Tibial artery (tissue), 4 donors: ENCODE data around the gene SYNPO.
A peak's percentile ranks its signal among the peaks of the same experiment; 100 is the strongest.

Experiments used
- DNase-seq, 2 donors: peaks; one replicate each; pipeline ENCODE4 v3.0.0-alpha.2; 2019
- H3K27ac ChIP-seq, 2 donors: fragments of 200-600 bp; sonication (generic) in 1 of 2; 1 replicate in 1 of 2; 2 replicates in 1 of 2; pipeline ENCODE4 v1.5.1; 2018 to 2019; ENCODE audit warnings: mild to moderate bottlenecking in 1 of 2
- H3K27me3 ChIP-seq, 2 donors: fragments of 200-600 bp; sonication (generic) in 1 of 2; one replicate each; pipeline versions ENCODE4 v1.5.1 to v1.6.0; 2016 to 2019
- H3K36me3 ChIP-seq, 3 donors: fragments of 200-600 bp; sonication (generic) in 2 of 3; one replicate each; pipeline ENCODE4 v1.5.1; 2016 to 2019; ENCODE audit warnings: mild to moderate bottlenecking in 2 of 3
- H3K4me1 ChIP-seq, 4 donors: fragments of 200-600 bp; sonication (generic) in 2 of 4; 1 replicate in 3 of 4; 2 replicates in 1 of 4; pipeline ENCODE4 v1.5.1; 2016 to 2019
- H3K4me3 ChIP-seq, 2 donors: fragments of 200-600 bp; sonication (generic) in 1 of 2; 1 replicate in 1 of 2; 2 replicates in 1 of 2; pipeline ENCODE4 v1.5.1; 2018 to 2019; ENCODE audit warnings: mild to moderate bottlenecking in 2 of 2
- H3K9me3 ChIP-seq, 3 donors: fragments of 200-600 bp; sonication (generic) in 1 of 3; one replicate each; pipeline ENCODE4 v1.5.1; 2016 to 2019
- intact Hi-C: fragments of 100-400 bp; cut with DNase I; formaldehyde crosslinking; loops from one replicate; pipeline ENCODE4 v1.15.0; 2023; ENCODE audit warnings: low total_unique reads
- TF ChIP-seq, protein P1 (sequence below), 2 experiments: fragments of 200-600 bp in 1 of 2; fragments of 450-650 bp in 1 of 2; IDR thresholded peaks; one replicate each; pipeline ENCODE4 v1.5.1; 2017 to 2019; ENCODE audit warnings: antibody characterized with exemption in 2 of 2, mild to moderate bottlenecking in 1 of 2, moderate library complexity in 1 of 2

Gene SYNPO

DNA sequence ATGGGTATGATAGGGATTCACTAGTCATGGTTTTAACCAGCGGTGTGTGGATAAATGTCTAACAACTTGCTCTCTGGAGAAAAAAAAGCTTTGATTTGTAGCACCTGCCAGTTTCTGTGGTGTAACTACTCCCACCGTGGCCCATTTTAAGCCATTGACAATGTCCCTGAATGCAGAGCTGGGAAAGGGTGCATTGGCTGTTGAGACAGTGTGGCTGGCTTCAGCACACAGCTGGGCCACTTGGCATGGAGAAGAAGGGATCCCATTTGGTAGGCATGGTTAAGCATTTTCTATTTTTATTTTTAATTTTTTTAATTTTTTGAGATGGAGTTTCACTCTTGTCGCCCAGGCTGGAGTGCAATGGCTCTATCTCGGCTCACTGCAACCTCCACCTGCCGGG lies 31.5 kb upstream of the SYNPO start:
- intact Hi-C loops, result no loop called here
- no peaks in the 10 kb centered on the region for H3K27me3 ChIP-seq
- H3K4me3 ChIP-seq, result no peak overlapping the region
- DNase-seq, result no peak
- H3K27ac ChIP-seq, result peak overlapping the region; percentile 93 to 100
- no peaks in the 10 kb centered on the region for H3K9me3 ChIP-seq
- peaks cover 0 to 98% (median 50%) of the 10 kb centered on the region in 4 donors for H3K4me1 ChIP-seq
- TF ChIP-seq, protein P1, sequence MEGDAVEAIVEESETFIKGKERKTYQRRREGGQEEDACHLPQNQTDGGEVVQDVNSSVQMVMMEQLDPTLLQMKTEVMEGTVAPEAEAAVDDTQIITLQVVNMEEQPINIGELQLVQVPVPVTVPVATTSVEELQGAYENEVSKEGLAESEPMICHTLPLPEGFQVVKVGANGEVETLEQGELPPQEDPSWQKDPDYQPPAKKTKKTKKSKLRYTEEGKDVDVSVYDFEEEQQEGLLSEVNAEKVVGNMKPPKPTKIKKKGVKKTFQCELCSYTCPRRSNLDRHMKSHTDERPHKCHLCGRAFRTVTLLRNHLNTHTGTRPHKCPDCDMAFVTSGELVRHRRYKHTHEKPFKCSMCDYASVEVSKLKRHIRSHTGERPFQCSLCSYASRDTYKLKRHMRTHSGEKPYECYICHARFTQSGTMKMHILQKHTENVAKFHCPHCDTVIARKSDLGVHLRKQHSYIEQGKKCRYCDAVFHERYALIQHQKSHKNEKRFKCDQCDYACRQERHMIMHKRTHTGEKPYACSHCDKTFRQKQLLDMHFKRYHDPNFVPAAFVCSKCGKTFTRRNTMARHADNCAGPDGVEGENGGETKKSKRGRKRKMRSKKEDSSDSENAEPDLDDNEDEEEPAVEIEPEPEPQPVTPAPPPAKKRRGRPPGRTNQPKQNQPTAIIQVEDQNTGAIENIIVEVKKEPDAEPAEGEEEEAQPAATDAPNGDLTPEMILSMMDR (IDR thresholded peaks at IDR 0.05), result no peak
- no peaks in the 10 kb centered on the region for H3K36me3 ChIP-seq

GRCh38 chr5:150609843-150610584 lies 30.4 kb upstream of the SYNPO start:
- no peaks in the 10 kb centered on the region for H3K36me3 ChIP-seq
- H3K9me3 ChIP-seq, result no peaks in the 10 kb centered on the region
- H3K4me1 ChIP-seq, result peaks cover 0 to 98% (median 58%) of the 10 kb centered on the region in 4 donors
- H3K4me3 ChIP-seq, result no peak overlapping the region
- H3K27ac ChIP-seq, result peak overlapping the region; percentile 93 to 100
- DNase-seq, result peak; percentile 74 to 94
- H3K27me3 ChIP-seq, result no peaks in the 10 kb centered on the region
- TF ChIP-seq, protein P1 (IDR thresholded peaks at IDR 0.05), result no peak
- intact Hi-C loops, result no loop called here

DNA sequence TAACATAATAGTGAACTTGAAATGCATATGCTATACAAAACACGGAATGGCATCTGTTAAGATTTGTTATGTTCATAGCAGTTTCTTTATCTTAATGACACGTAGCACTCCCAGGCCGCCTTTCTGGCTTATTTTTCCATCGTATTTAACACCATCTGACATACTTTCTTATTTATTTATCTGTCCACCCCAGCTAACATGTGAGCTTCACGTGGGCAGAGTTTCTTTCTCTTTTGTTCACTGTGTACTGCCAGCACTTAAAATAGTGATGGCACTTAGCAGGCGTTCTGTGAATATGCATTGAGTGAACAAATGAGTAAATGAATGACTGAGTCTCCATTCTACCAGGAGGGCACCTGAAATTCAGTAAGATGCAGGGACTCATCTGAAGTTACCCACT lies 29.4 kb upstream of the SYNPO start:
- Histone ChIP-seq H3K4me1 (peaks cover 0 to 98% (median 66%) of the 10 kb centered on the region in 4 donors), H3K27me3 (no peaks in the 10 kb centered on the region), H3K4me3 (no peak overlapping the region), H3K36me3 (no peaks in the 10 kb centered on the region), H3K27ac (peak overlapping the region; percentile 93 to 100), H3K9me3 (no peaks in the 10 kb centered on the region)
- intact Hi-C loops, result no loop called here
- TF ChIP-seq, protein P1 (IDR thresholded peaks at IDR 0.05), result no peak
- DNase-seq, result no peak

DNA sequence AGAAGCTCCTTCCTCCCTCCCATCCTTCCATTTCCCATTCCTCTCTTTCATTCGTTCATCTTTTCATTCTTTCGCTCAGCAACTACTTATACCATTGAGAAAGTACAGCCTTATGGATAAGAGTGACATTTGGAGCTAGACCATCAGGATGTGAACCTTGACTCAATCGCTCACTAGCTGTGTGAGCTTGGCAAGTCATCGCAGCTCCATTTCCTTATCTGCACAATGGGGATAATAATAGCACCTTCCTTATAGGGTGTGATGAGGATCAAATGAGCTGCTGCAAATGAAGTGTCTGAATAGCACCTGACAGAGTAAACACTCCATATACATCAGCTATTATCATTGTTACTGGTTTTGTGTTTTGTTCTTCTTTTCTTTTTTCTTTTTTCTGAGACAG lies 28.1 kb upstream of the SYNPO start:
- Histone ChIP-seq H3K36me3 (no peaks in the 10 kb centered on the region), H3K27ac (peak overlapping the region; percentile 93 to 100), H3K9me3 (no peaks in the 10 kb centered on the region), H3K4me1 (peaks cover 0 to 100% (median 76%) of the 10 kb centered on the region in 4 donors), H3K4me3 (no peak overlapping the region), H3K27me3 (no peaks in the 10 kb centered on the region)
- DNase-seq, result no peak
- intact Hi-C loops, result no loop called here
- TF ChIP-seq, protein P1 (IDR thresholded peaks at IDR 0.05), result no peak

- H3K27me3 ChIP-seq, result no peaks in the 10 kb centered on the region
- no peaks in the 10 kb centered on the region for H3K36me3 ChIP-seq
- intact Hi-C loops, result no loop called here
- TF ChIP-seq, protein P1 (IDR thresholded peaks at IDR 0.05), result no peak
- peak; percentile 58 to 89 for DNase-seq
- no peaks in the 10 kb centered on the region for H3K9me3 ChIP-seq
- no peak overlapping the region for H3K4me3 ChIP-seq
- peak overlapping the region; percentile 93 to 100 for H3K27ac ChIP-seq
- H3K4me1 ChIP-seq, result peaks cover 0 to 100% (median 80%) of the 10 kb centered on the region in 4 donors
These were observed 27.4 kb upstream of the SYNPO start for GRCh38 chr5:150612905-150613670.
